ENCODE measurements around the gene SFTA2.

SFTA2 gene

GRCh38 chr6:30884521-30885480, 47.2 kb downstream of the SFTA2 start:
- no peaks in the 10 kb centered on the region for H3K36me3 ChIP-seq
- peaks cover 9 to 12% of the 10 kb centered on the region in 2 experiments for H3K4me1 ChIP-seq (ENCODE audit: control insufficient read depth in 1 of 2, insufficient read depth in 1 of 2, low read depth in 1 of 2, low read length in 1 of 2)
- no peak overlapping the region for H3K27ac ChIP-seq
- TF ChIP-seq CTCF (IDR thresholded peaks at IDR 0.05): no peak
- no peaks in the 10 kb centered on the region for H3K9me3 ChIP-seq
- H3K4me3 ChIP-seq (ENCODE audit: low read depth in 1 of 2, low read length in 1 of 2): peak overlapping the region; percentile 56 to 72
- peaks cover 93% of the 10 kb centered on the region for H3K27me3 ChIP-seq

GRCh38 chr6:30883685-30884520, 48.1 kb downstream of the SFTA2 start, which contains the start of gene DDR1:
Gene DDR1 (plus strand): TSS chr6:30884519. CDS start chr6:30888730, 4,211 bp downstream.
- H3K36me3 ChIP-seq: no peaks in the 10 kb centered on the region
- H3K27me3 ChIP-seq: peaks cover 84% of the 10 kb centered on the region
- H3K9me3 ChIP-seq: no peaks in the 10 kb centered on the region
- peaks cover 9 to 12% of the 10 kb centered on the region in 2 experiments for H3K4me1 ChIP-seq (ENCODE audit: control insufficient read depth in 1 of 2, insufficient read depth in 1 of 2, low read depth in 1 of 2, low read length in 1 of 2)
- H3K4me3 ChIP-seq (ENCODE audit: low read depth in 1 of 2, low read length in 1 of 2): peak within 1 kb of the TSS; percentile 56 to 72
- TF ChIP-seq CTCF (IDR thresholded peaks at IDR 0.05): no peak
- H3K27ac ChIP-seq: no peak within 1 kb of the TSS

- Histone ChIP-seq H3K4me1 (ENCODE audit: control insufficient read depth in 1 of 2, insufficient read depth in 1 of 2, low read depth in 1 of 2, low read length in 1 of 2) (peaks cover 9 to 12% of the 10 kb centered on the region in 2 experiments), H3K36me3 (no peaks in the 10 kb centered on the region), H3K27me3 (peaks cover 75% of the 10 kb centered on the region), H3K27ac (no peak overlapping the region), H3K4me3 (ENCODE audit: low read depth in 1 of 2, low read length in 1 of 2) (no peak overlapping the region), H3K9me3 (no peaks in the 10 kb centered on the region)
- no peak for TF ChIP-seq CTCF (IDR thresholded peaks at IDR 0.05)
These were observed 48.9 kb downstream of the SFTA2 start for GRCh38 chr6:30882759-30883684.

GRCh38 chr6:30882204-30882758, 49.7 kb downstream of the SFTA2 start:
- Histone ChIP-seq H3K36me3 (no peaks in the 10 kb centered on the region), H3K27me3 (peaks cover 68% of the 10 kb centered on the region), H3K9me3 (no peaks in the 10 kb centered on the region), H3K4me1 (ENCODE audit: control insufficient read depth in 1 of 2, insufficient read depth in 1 of 2, low read depth in 1 of 2, low read length in 1 of 2) (peaks cover 16 to 19% of the 10 kb centered on the region in 2 experiments), H3K4me3 (ENCODE audit: low read depth in 1 of 2, low read length in 1 of 2) (no peak overlapping the region), H3K27ac (no peak overlapping the region)
- TF ChIP-seq CTCF (IDR thresholded peaks at IDR 0.05): no peak

Data from neutrophil (primary cell).